Fibroblast of lung (primary cell): ENCODE results near the gene FOXM1. TPM values are rescaled to one million over a fixed set of nuclear protein-coding genes. Genes with fewer than 3 reads are reported as not detected.

ENCODE experiments used
- DNase-seq, 2 donors: peaks; one replicate each; pipeline versions ENCODE4 v3.0.0 to v3.0.0-alpha.2; 2010; ENCODE audit warnings: low read depth in 2 of 2
- H2AFZ ChIP-seq: 2 replicates; pipeline ENCODE4 v1.5.1; 2012; ENCODE audit warnings: low read length, control low read depth, inconsistent platforms
- H3K27ac ChIP-seq: 2 replicates; pipeline ENCODE4 v1.5.1; 2011; ENCODE audit warnings: low read length, control low read depth; ENCODE audit not compliant: insufficient read depth
- H3K27me3 ChIP-seq: 2 replicates; pipeline ENCODE4 v1.5.1; 2011; ENCODE audit warnings: mild to moderate bottlenecking, low read length; ENCODE audit not compliant: control insufficient read depth, insufficient read depth
- H3K36me3 ChIP-seq: 2 replicates; pipeline ENCODE4 v1.5.1; 2011; ENCODE audit warnings: low read length; ENCODE audit not compliant: control insufficient read depth, insufficient read depth
- H3K4me1 ChIP-seq: 2 replicates; pipeline ENCODE4 v1.5.1; 2011; ENCODE audit warnings: low read length; ENCODE audit not compliant: control insufficient read depth, insufficient read depth; ENCODE audit errors: extremely low read depth
- H3K4me2 ChIP-seq: 2 replicates; pipeline ENCODE4 v1.5.1; 2011; ENCODE audit warnings: low read length, control low read depth; ENCODE audit not compliant: insufficient read depth; ENCODE audit errors: extremely low read depth
- H3K4me3 ChIP-seq, 4 experiments: fragments of 200-600 bp in 1 of 4; sonication (generic) in 1 of 4; replicated peaks in 1 of 4; 2 replicates each; pipeline ENCODE4 v1.5.1; 2011 to 2016; ENCODE audit warnings: low read length in 4 of 4, low read depth in 3 of 4, mild to moderate bottlenecking in 3 of 4, control low read depth in 2 of 4, inconsistent platforms in 1 of 4, mixed read lengths in 1 of 4; ENCODE audit not compliant: insufficient read depth in 1 of 4; ENCODE audit errors: control extremely low read depth in 1 of 4
- H3K79me2 ChIP-seq: 2 replicates; pipeline ENCODE4 v1.5.1; 2012; ENCODE audit warnings: mild to moderate bottlenecking, low read length, inconsistent platforms; ENCODE audit not compliant: control insufficient read depth, insufficient read depth
- H3K9ac ChIP-seq: 2 replicates; pipeline ENCODE4 v1.5.1; 2011; ENCODE audit warnings: mild to moderate bottlenecking, low read length, control low read depth; ENCODE audit not compliant: insufficient read depth
- H3K9me3 ChIP-seq: 2 replicates; pipeline ENCODE4 v1.5.1; 2012; ENCODE audit warnings: low read depth, low read length; ENCODE audit not compliant: control insufficient read depth, insufficient read depth
- H4K20me1 ChIP-seq: 2 replicates; pipeline ENCODE4 v1.5.1; 2011; ENCODE audit warnings: low read length; ENCODE audit not compliant: control insufficient read depth, insufficient read depth; ENCODE audit errors: extremely low read depth
- CTCF ChIP-seq, 2 donors: IDR thresholded peaks in 1 of 2; conservative IDR thresholded peaks in 1 of 2; 1 replicate in 1 of 2; 2 replicates in 1 of 2; pipeline ENCODE4 v1.5.1; 2011 to 2012; ENCODE audit warnings: low read length in 2 of 2, control low read depth in 1 of 2, inconsistent platforms in 1 of 2, low read depth in 1 of 2, mild to moderate bottlenecking in 1 of 2
- EZH2 ChIP-seq: IDR thresholded peaks from 2 replicates; pipeline ENCODE4 v1.5.1; 2012; ENCODE audit warnings: low read length, control low read depth, mild to moderate bottlenecking; ENCODE audit errors: missing control alignments
- polyA plus RNA-seq, 2 donors: library from polyadenylated mRNA; depleted of rRNA in 1 of 2; stranded (reverse) in 1 of 2; unstranded in 1 of 2; fragments of >200 nt; gene quantifications; 2 replicates each; pipeline ENCODE4 v1.2.1, GENCODE V29; 2011 to 2012; ENCODE audit warnings: missing spikeins in 1 of 2
- total RNA-seq: library from RNA; depleted of rRNA; stranded (reverse); fragments of >200 nt; gene quantifications from 2 replicates; pipeline ENCODE4 v1.2.1, GENCODE V29; 2014

Gene FOXM1
- total and polyA plus RNA-seq, 2 donors (not counting 1 experiment from before 2014, with no cell fraction given), result 7.3 to 14.6 TPM

- Histone ChIP-seq H3K27ac (no peak overlapping the region), H3K9me3 (no peaks in the 10 kb centered on the region), H3K4me1 (no peaks in the 10 kb centered on the region), H3K27me3 (no peaks in the 10 kb centered on the region), H3K4me3 (no peak overlapping the region), H3K36me3 (peaks cover 5% of the 10 kb centered on the region), H3K9ac (no peak overlapping the region), H2AFZ (no peak overlapping the region), H3K4me2 (no peak overlapping the region), H4K20me1 (no peaks in the 10 kb centered on the region), H3K79me2 (no peaks in the 10 kb centered on the region)
- DNase-seq, result peak in 1 of 2 donors; percentile 15
- TF ChIP-seq CTCF (conservative IDR thresholded peaks at IDR 0.05 in 1 of 2, IDR thresholded peaks at IDR 0.05 in 1 of 2; ENCODE audit: low read depth in 1 of 2, low read length in 2 of 2) (no peak), EZH2 (no peak)
Observed at GRCh38 chr12:2826721-2827515, 50.1 kb downstream of the FOXM1 start.

- Histone ChIP-seq H3K4me2 (no peak overlapping the region), H2AFZ (no peak overlapping the region), H3K4me3 (no peak overlapping the region), H3K36me3 (peaks cover 5% of the 10 kb centered on the region), H3K4me1 (no peaks in the 10 kb centered on the region), H4K20me1 (no peaks in the 10 kb centered on the region), H3K9me3 (no peaks in the 10 kb centered on the region), H3K79me2 (no peaks in the 10 kb centered on the region), H3K27ac (no peak overlapping the region), H3K27me3 (no peaks in the 10 kb centered on the region), H3K9ac (no peak overlapping the region)
- no peak for DNase-seq
- TF ChIP-seq CTCF (conservative IDR thresholded peaks at IDR 0.05 in 1 of 2, IDR thresholded peaks at IDR 0.05 in 1 of 2; ENCODE audit: low read depth in 1 of 2, low read length in 2 of 2), result no peak
- no peak for TF ChIP-seq EZH2
Observed at GRCh38 chr12:2826036-2826435, 50.9 kb downstream of the FOXM1 start.

GRCh38 chr12:2825132-2825531, 51.8 kb downstream of the FOXM1 start:
- Histone ChIP-seq H3K9ac (no peak overlapping the region), H3K36me3 (peaks cover 5% of the 10 kb centered on the region), H3K79me2 (no peaks in the 10 kb centered on the region), H3K27ac (no peak overlapping the region), H3K4me3 (no peak overlapping the region), H2AFZ (no peak overlapping the region), H3K4me2 (no peak overlapping the region), H3K27me3 (no peaks in the 10 kb centered on the region), H3K9me3 (no peaks in the 10 kb centered on the region), H3K4me1 (no peaks in the 10 kb centered on the region), H4K20me1 (no peaks in the 10 kb centered on the region)
- no peak for DNase-seq
- no peak for TF ChIP-seq EZH2
